Astrocyte of the hippocampus (primary cell): ENCODE results near the gene SPAG17.
"Not testable (repeated sequence)": the region's sequence is repeated elsewhere in the genome, so short reads cannot be mapped to it uniquely, and the experiment has no call there.

Source experiments
- DNase-seq: peaks from one replicate; pipeline ENCODE4 v3.0.0; 2011; ENCODE audit warnings: low read depth, low spot score

Gene SPAG17

DNA sequence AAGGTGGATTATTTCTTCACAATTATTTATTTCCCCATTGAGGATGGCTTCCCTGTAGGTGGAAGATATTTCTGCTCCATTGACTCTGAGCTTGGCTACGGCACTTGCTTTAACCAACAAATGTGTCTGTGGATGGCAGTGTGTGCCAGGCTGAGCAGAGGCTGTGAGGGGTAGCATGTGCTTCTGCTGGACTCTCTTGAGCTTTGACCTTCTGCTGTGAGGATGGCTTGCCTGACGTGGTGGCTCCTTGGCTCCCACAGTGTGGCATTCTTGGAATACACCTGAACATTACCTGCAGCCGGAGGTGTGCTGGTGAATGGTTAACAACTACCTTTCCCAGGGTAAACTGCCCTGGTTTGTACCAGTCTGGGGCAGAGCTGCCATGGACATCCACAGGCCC is 208.6 kb downstream of the SPAG17 start:
- no peak for DNase-seq

- DNase-seq: no peak
Observed at GRCh38 chr1:117971777-117972176, 213.3 kb downstream of the SPAG17 start.

- DNase-seq: peak; percentile 45
Observed at GRCh38 chr1:117970252-117970651, 214.8 kb downstream of the SPAG17 start.

GRCh38 chr1:117967881-117968280 is 217.1 kb downstream of the SPAG17 start:
- DNase-seq: peak; percentile 76

DNA sequence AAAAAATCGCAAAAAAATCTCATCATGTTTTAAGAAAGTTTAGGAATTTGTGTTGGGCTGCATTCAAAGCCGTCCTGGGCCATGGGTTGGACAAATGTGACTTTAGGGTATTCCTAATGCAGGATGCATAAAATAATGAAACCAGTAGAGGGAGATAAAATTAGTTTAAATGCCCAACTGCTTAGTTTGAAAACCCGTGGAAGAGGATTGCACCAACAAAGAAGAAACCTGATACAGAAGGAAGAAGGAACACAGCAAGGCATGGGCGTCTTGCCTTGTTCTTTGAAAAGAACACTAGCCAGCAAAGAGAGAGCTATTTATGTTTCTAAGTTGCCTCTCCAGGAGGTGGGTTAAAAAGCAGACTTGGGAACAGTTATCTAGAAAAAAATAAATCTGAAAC is 217.6 kb downstream of the SPAG17 start:
- DNase-seq: peak; percentile 58

DNA sequence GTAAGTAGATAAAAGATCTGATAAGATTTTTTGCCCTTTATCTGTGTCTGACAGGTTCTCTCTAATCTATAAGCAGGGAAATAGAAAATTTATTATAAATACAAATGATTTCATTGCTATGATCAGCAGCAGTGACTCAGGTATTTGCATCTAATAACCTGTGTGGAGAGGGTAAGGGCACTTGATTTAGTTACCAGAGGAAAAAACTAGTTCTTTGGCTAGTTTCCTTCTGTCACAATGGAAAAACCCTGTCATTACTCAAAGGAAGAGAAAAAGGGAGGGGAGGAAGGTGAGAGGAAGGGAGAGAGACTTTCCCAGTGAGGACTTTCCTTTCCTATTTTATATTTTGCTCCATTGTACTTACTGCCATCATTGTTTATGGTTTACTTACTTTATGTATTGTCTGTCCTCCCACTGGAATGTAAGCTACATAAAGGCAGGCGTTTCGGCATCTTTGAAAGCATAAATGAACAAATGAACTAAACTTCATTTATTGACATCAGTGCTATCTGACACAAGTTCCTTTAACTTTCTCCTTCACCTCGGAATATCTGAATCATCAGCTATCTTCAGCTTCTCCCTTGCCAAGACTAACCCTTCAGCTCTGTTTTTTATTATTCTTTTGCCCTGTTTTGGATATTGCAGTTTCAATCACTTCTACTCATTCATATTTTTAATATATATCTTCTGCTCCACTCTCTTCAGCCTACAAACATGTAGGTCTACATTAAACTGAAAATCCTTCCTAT is 220.6 kb downstream of the SPAG17 start:
- DNase-seq: peak; percentile 5

- DNase-seq: peak; percentile 11
Observed at GRCh38 chr1:117959364-117959763, 225.7 kb downstream of the SPAG17 start.

DNA sequence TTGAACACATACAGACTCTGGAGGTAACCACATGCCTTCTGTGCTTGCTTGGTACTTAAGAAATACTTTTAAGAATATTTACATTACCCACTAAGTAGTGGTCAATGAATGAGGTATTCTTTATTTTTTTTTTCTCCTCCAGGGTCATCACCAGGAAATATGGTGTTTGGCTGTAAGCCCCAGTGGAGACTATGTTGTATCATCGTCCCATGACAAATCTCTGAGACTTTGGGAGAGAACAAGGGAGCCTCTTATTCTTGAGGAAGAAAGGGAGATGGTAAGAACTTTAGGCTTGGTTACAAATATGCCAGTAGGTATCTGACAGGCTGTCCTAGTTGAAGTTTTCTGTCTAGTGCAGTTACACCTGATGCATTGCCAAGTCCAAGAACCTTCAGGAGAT is 232.6 kb downstream of the SPAG17 start:
- DNase-seq: no peak

GRCh38 chr1:117942293-117942692 is 242.7 kb downstream of the SPAG17 start:
- DNase-seq: no peak

DNA sequence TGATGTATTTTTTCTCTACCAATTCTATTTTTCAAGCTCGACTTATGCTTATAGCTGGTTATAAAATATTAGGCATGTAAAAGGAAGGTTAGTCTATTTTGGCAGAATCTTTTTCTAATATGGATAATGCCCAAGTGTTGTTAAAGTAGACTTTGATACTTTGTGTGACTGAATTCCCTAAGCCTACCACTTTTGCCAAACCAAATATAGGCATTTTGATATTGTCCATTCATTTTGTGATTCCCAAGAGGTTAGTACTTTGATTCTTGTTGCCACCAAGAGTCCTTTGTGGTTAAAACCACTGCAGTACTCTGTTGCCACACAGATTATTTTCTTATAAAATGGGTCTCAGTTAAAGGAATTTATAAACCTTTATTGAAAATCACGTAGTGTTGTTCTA is 251.3 kb downstream of the SPAG17 start:
- peak; percentile 10 for DNase-seq

DNA sequence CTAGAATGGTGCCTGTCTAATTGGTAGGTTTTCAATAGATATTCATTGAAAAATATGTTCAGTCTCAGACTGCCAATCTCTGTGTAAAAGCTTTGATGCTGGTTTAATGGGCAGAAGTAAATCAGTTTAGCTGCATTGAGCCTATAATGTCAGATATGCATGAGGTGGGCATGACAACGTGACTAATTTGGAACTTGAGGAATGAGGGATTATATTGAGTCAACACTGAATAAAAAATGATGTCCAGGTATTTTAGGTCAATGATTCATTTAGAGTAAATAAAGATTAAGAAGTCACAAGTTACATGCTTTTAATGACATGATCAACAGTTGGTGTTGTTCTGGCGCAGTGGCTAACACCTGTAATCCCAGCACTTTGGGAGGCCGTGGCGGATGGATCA is 252.5 kb downstream of the SPAG17 start:
- DNase-seq: no peak

GRCh38 chr1:117930484-117930883 is 254.5 kb downstream of the SPAG17 start:
- peak; percentile 22 for DNase-seq

- DNase-seq: no peak
Observed at GRCh38 chr1:117930173-117930447, 254.9 kb downstream of the SPAG17 start.

GRCh38 chr1:117929343-117930172 is 255.5 kb downstream of the SPAG17 start, which contains the start of the genes GDAP2 and WDR3:
Gene GDAP2 (minus strand): TSS chr1:117929621. CDS start chr1:117920357, 9,264 bp downstream.
Gene WDR3 (plus strand): TSS chr1:117929739. CDS start chr1:117933320, 3,581 bp downstream.
- peak; percentile 99 for DNase-seq

DNA sequence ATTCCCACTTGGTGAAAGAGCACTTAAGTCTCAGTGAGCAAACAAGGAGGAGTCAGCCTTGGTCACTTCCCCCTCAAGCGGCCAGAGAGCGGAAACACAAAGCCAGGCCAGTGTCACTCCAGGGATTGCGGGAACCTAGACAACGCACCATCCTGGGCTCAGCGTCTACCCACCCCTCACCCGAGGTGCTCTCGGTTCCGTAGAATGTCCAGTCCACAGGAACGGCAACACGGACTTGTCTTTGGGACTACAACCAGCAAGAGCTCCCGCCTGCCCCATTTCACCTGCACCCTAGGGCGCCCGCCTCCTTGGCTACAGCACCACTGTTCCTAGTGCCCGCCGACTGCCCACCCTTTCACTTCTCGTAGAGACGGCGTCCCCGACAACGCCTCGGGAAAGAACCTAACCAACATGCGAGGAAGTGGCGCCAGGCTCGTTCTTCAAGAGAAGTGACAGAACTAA is 256.1 kb downstream of the SPAG17 start:
- DNase-seq: peak; percentile 76

DNA sequence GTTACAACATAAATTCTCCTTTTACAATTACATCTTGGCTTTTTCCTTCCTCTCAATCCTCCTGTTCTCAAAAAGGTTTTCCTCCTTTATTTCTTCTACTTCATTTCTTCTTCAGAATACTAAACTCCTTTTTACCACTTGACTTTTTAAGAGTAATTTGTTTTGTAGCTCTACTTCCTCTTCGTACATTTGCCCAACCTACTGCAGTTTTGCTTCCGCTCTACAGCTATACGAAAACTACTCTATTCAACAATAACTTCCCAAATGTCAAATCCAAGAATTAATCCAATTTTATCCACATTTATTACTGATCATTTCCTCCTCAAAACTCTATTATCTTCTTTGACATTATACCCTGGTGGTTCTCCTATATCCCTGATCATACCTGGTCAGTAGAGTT is 259.0 kb downstream of the SPAG17 start:
- no peak for DNase-seq

DNA sequence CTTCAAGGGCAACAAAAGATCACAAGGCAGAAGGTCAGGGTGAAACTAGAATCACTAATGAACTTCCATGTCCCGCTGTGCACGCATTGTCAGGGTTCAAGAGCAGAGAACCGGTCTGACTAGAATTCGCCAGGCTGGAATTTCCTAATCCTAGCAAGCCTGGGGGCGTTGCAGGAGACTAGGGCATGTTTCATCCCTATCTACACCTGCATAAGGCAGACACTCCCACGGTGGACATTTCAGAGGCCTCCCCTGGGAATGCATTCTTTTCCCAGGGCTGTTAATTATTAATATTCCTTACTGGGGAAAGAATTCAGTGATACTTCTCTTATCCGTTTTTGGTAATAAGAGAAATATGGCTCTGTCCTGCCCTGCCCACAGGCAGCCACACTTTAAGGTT is 262.3 kb downstream of the SPAG17 start:
- DNase-seq: not testable (repeated sequence)

- no peak for DNase-seq
Observed at GRCh38 chr1:117921991-117922390, 263.0 kb downstream of the SPAG17 start.

- no peak for DNase-seq
Observed at GRCh38 chr1:117919376-117919775, 265.7 kb downstream of the SPAG17 start.

GRCh38 chr1:117911051-117911450 is 274.0 kb downstream of the SPAG17 start:
- DNase-seq: no peak

DNA sequence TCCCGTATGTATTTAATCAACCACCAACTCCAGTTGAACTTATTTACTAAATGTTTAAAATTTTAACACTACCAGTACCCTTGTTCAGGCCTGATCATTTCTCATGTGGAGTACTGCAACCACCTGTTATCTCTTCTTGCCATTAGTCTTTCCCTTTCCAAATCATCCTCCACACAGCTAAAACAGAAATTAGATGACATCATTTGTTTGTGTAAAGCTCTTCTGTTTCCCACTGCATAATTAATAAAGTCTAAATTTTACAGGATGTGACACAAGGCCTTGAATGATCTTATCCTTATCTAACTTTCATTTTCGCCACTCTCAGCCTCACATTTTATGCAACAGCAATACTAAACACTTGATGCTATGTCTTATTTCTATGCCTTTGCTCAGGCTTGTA is 280.0 kb downstream of the SPAG17 start:
- DNase-seq: no peak

GRCh38 chr1:117904485-117904884 is 280.5 kb downstream of the SPAG17 start:
- no peak for DNase-seq
